Hypothalamus (tissue), 51 donors: ENCODE results near the gene ANP32B.

Experiments
- DNase-seq, 51 donors: peaks; one replicate each; lab custom pipeline; 2025; lab: John Stamatoyannopoulos, UW

Gene ANP32B

GRCh38 chr9:98057138-98057799 is 74.1 kb downstream of the ANP32B start:
- peak in 2 of 51 donors; percentile 36 to 70 for DNase-seq

GRCh38 chr9:98062161-98062560 is 79.0 kb downstream of the ANP32B start:
- no peak for DNase-seq

GRCh38 chr9:98064623-98065392 is 81.7 kb downstream of the ANP32B start:
- peak in 3 of 51 donors; percentile 3 to 10 (median 4) for DNase-seq
